A549 (cell line): ENCODE data around the gene ZSCAN29. TPM values are rescaled to one million over a fixed set of nuclear protein-coding genes. Genes with fewer than 3 reads are reported as not detected.

Experiments
- ATAC-seq, 2 experiments: fragments of 200-7000 bp in 1 of 2; fragments of >200 bp in 1 of 2; cut with Nextera tagmentation in 1 of 2; cut with Tn5 transposase in 1 of 2; 3 replicates each; pipeline versions ENCODE4 v1.8.0 to v1.9.1; 2018 to 2020; ENCODE audit warnings: mild to moderate bottlenecking in 1 of 2, moderate library complexity in 1 of 2
- CTCF ChIA-PET: fragments of 300-600 bp; sonication (Branson Sonifier 250); formaldehyde crosslinking; extraction: SDS; loops from one replicate; lab custom pipeline; 2021; ENCODE audit warnings: antibody characterized with exemption, inconsistent platforms; lab: Yijun Ruan, JAX
- POLR2A ChIA-PET: fragments of 350-600 bp; formaldehyde crosslinking; extraction: SDS; loops from one replicate; lab custom pipeline; 2021; ENCODE audit warnings: antibody characterized with exemption, inconsistent platforms; lab: Yijun Ruan, JAX
- DNase-seq, 2 experiments: peaks; one replicate each; pipeline versions ENCODE4 v3.0.0 to v3.0.0-alpha.2; 2011 to 2016; ENCODE audit warnings: low read depth in 1 of 2, low spot score in 1 of 2
- FAIRE-seq: peaks from 2 replicates; lab custom pipeline; 2011; peaks lifted over from hg19 to GRCh38; lab: Jason Lieb, UNC
- H3K27ac ChIP-seq, 2 experiments: fragments of >200 bp; sonication (Bioruptor Twin); formaldehyde crosslinking; 3 replicates each; pipeline ENCODE4 v1.5.1; 2016 to 2017
- H3K4me1 ChIP-seq: fragments of >200 bp; sonication (Bioruptor Twin); formaldehyde crosslinking; 3 replicates; pipeline ENCODE4 v1.6.1; 2016
- H3K4me2 ChIP-seq: fragments of >200 bp; sonication (Bioruptor Twin); formaldehyde crosslinking; 3 replicates; pipeline ENCODE4 v1.6.1; 2016
- H3K4me3 ChIP-seq: fragments of >200 bp; sonication (Bioruptor Twin); formaldehyde crosslinking; 3 replicates; pipeline ENCODE4 v1.5.1; 2016
- H3K9me3 ChIP-seq: fragments of >200 bp; sonication (Bioruptor Twin); formaldehyde crosslinking; 3 replicates; pipeline ENCODE4 v1.6.1; 2016
- CTCF ChIP-seq: fragments of >200 bp; sonication (Bioruptor Twin); formaldehyde crosslinking; IDR thresholded peaks from 3 replicates; pipeline ENCODE4 v1.5.1; 2016
- EHMT2 ChIP-seq: fragments of 200-600 bp; sonication (generic); IDR thresholded peaks from 2 replicates; pipeline ENCODE4 v1.6.1; 2016; ENCODE audit warnings: antibody characterized with exemption, low read depth, mild to moderate bottlenecking, moderate library complexity
- HEYL ChIP-seq: fragments of 250-450 bp; sonication (Bioruptor Pico); IDR thresholded peaks from 2 replicates; pipeline ENCODE4 v1.8.0; 2021; ENCODE audit warnings: mild to moderate bottlenecking, moderate library complexity
- HOXB13 ChIP-seq: fragments of 250-450 bp; sonication (Bioruptor Pico); IDR thresholded peaks from 2 replicates; pipeline ENCODE4 v1.5.0; 2020; ENCODE audit warnings: low read depth, mild to moderate bottlenecking, moderate library complexity
- HOXB5 ChIP-seq: fragments of 250-450 bp; sonication (Bioruptor Pico); IDR thresholded peaks from 2 replicates; pipeline ENCODE4 v1.5.0; 2020; ENCODE audit warnings: mild to moderate bottlenecking, moderate library complexity
- JUN ChIP-seq, 2 experiments: fragments of >200 bp; sonication (Bioruptor Twin); formaldehyde crosslinking; IDR thresholded peaks; 2 replicates in 1 of 2; 3 replicates in 1 of 2; pipeline ENCODE4 v1.6.1; 2016 to 2017
- KDM1A ChIP-seq: fragments of 200-600 bp; sonication (generic); IDR thresholded peaks from 2 replicates; pipeline ENCODE4 v1.6.1; 2016; ENCODE audit warnings: low read depth, mild to moderate bottlenecking
- KDM5A ChIP-seq: fragments of 200-600 bp; sonication (generic); IDR thresholded peaks from 2 replicates; pipeline ENCODE4 v1.6.1; 2016; ENCODE audit warnings: antibody characterized with exemption, mild to moderate bottlenecking
- MAFK ChIP-seq: fragments of 450-650 bp; IDR thresholded peaks from 2 replicates; pipeline ENCODE4 v1.6.1; 2014; ENCODE audit not compliant: partially characterized antibody
- PHF8 ChIP-seq: fragments of 200-600 bp; sonication (generic); IDR thresholded peaks from 2 replicates; pipeline ENCODE4 v1.6.1; 2016; ENCODE audit warnings: low read depth, mild to moderate bottlenecking, antibody characterized with exemption, moderate library complexity, borderline replicate concordance
- POLR2A ChIP-seq: IDR thresholded peaks from 2 replicates; pipeline ENCODE4 v1.6.1; 2012; ENCODE audit warnings: mild to moderate bottlenecking, low read length
- RCOR1 ChIP-seq: fragments of 150-350 bp; IDR thresholded peaks from 2 replicates; pipeline ENCODE4 v1.6.1; 2014; ENCODE audit warnings: antibody characterized with exemption, low read length, low read depth
- RNF2 ChIP-seq: fragments of 200-600 bp; sonication (generic); IDR thresholded peaks from 2 replicates; pipeline ENCODE4 v1.6.1; 2016; ENCODE audit warnings: low read depth, mild to moderate bottlenecking, antibody characterized with exemption, moderate library complexity, borderline replicate concordance
- TP53 ChIP-seq: fragments of 250-450 bp; sonication (Bioruptor Pico); IDR thresholded peaks from 2 replicates; pipeline ENCODE4 v1.5.0; 2021; ENCODE audit warnings: mild to moderate bottlenecking, moderate library complexity
- ZC3H11A ChIP-seq: fragments of 450-650 bp; IDR thresholded peaks from 2 replicates; pipeline ENCODE4 v1.6.1; 2014; ENCODE audit warnings: antibody characterized with exemption, mild to moderate bottlenecking
- ZFP36 ChIP-seq: fragments of 450-650 bp; IDR thresholded peaks from 2 replicates; pipeline ENCODE4 v1.6.1; 2014; ENCODE audit warnings: borderline replicate concordance; ENCODE audit not compliant: partially characterized antibody
- ZNF302 ChIP-seq: fragments of 250-450 bp; sonication (Bioruptor Pico); IDR thresholded peaks from 2 replicates; pipeline ENCODE4 v1.9.0; 2021; ENCODE audit warnings: inconsistent platforms, mild to moderate bottlenecking, moderate library complexity
- ZSCAN20 ChIP-seq: fragments of 250-450 bp; sonication (Bioruptor Pico); IDR thresholded peaks from 2 replicates; pipeline ENCODE4 v1.8.0; 2022; ENCODE audit warnings: mild to moderate bottlenecking, moderate library complexity
- WGBS: methylation state at CpG from one replicate; pipeline ENCODE4 v1.1.6; 2017; ENCODE audit errors: missing lambda C conversion rate; 5-methylcytosine and 5-hydroxymethylcytosine counted together
- polyA plus RNA-seq, 4 experiments: library from polyadenylated mRNA; depleted of rRNA in 3 of 4; stranded (reverse); fragments of >200 nt; fragmentation: RNase III in 1 of 4; extraction: RNeasy Plus Mini Kit Qiagen cat#74134 plus additional on column Dnase treatment in 1 of 4; gene quantifications; 2 replicates in 3 of 4; 3 replicates in 1 of 4; pipeline ENCODE4 v1.2.3, GENCODE V29; 2011 to 2017
- TF ChIP-seq, protein P1 (sequence below): IDR thresholded peaks from 2 replicates; pipeline ENCODE4 v1.6.1; 2012; ENCODE audit warnings: low read depth, borderline replicate concordance

The ZSCAN29 gene
- polyA plus RNA-seq, 2 of the 4 experiments (the other 2 are of a cell fraction): 10.7 to 14.4 TPM

DNA sequence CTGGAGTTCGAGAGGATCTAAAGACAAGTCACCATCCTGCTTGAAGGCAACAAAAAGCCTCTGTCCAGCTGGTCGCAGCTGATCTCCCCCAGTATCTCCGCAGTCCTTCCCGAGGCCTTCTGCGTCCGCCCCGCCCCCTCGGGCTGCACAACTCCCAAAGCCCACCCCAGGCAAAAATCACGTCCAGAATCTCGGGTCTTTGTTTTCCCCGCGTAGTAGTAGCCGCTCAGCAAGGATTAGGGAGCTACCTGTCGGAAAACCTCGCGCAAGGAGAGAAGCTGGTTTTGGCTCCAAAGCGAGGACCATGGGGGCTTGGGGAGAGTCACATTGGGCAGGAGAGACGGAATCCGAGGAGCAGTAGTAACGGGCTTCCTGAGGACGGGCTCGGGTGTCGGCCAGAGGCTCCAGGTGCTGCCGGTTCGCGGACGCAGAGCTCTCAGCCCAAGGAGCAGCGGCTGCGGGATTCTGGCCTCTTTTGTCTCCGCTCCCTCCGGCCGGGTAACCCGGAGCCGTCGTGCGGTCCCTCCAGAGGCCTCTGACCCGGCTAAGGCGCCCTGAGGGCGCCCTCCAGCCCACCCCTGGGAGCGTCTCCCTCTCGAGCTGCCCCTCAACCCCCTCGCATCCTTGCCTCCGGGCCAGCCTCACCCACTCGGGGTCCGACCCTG, 401 bp downstream of the ZSCAN29 start:
- peaks cover 23% of the 10 kb centered on the region for H3K9me3 ChIP-seq
- FAIRE-seq (no peak), ATAC-seq (peak; percentile 75 to 86), DNase-seq (no peak)
- peak; percentile 45; the same call in 1 of the 2 replicates for TF ChIP-seq PHF8
- TF ChIP-seq ZSCAN20 (CRISPR knock-in tag): no peak
- TF ChIP-seq RNF2: 0 out of 2 replicates have a peak, but pooled peaks have one; percentile 49
- 0 out of 5 replicates have a peak, but pooled peaks of 1 of the 2 experiments have one; percentile 59 for TF ChIP-seq JUN (IDR thresholded peaks at IDR 0.05)
- no peak for TF ChIP-seq HEYL (CRISPR knock-in tag)
- 28% methylated on average over 5 of the region's 45 CpGs for WGBS
- peak overlapping the region; percentile 92 for H3K4me2 ChIP-seq
- H3K4me1 ChIP-seq: peaks cover 12% of the 10 kb centered on the region; the same call in 2 of the 3 replicates
- ChIA-PET CTCF (interaction anchor here (0.9 to 1.3 kb wide), 3 partner anchors 9 to 11 kb away, joined by 3 to 4 read pairs (median 4); no protein-coding TSS in a partner anchor), POLR2A (interaction anchor here (0.7 kb wide), 1 partner anchor 20 kb away, joined by 3 read pairs; no protein-coding TSS in a partner anchor)
- peak overlapping the region; percentile 96 for H3K4me3 ChIP-seq
- H3K27ac ChIP-seq: peak overlapping the region; percentile 92 to 96

DNA sequence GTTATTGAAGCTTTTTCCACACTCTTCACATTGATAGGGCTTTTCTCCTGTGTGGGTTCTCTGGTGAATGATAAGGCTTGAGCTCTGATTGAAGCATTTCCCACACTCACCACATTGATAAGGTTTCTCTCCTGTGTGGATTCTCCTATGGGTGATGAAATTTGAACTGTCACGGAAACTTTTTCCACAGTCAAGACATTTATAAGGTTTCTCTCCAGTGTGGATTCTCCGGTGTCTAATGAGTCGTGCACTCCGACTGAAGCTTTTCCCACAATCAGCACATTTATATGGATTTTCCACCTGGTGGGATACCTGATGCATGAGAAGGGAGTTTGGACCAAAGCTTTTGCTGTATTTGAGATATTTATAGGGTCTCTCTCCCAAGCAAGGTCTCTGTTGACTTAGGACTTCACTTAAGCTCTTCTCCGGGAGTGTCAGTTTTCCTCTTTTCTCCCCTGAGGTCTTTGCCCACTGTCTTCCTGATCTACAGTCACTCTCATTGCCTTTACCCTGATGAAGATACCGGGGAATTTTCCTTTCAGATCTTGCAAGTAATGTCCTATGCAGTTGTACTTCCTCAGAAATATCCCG, 9.4 kb downstream of the ZSCAN29 start:
- POLR2A ChIA-PET: no interaction called here
- Histone ChIP-seq H3K4me3 (no peak overlapping the region), H3K4me1 (no peaks in the 10 kb centered on the region)
- 96% methylated on average over 7 of the region's 7 CpGs for WGBS
- DNase-seq: no peak
- peak; percentile 64 for TF ChIP-seq MAFK
- TF ChIP-seq CTCF: no peak
- TF ChIP-seq, protein P1, sequence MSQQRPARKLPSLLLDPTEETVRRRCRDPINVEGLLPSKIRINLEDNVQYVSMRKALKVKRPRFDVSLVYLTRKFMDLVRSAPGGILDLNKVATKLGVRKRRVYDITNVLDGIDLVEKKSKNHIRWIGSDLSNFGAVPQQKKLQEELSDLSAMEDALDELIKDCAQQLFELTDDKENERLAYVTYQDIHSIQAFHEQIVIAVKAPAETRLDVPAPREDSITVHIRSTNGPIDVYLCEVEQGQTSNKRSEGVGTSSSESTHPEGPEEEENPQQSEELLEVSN: no peak
- TF ChIP-seq KDM1A: peak; percentile 25; the same call in 1 of the 2 replicates
- TF ChIP-seq POLR2A: no peak
- TF ChIP-seq, all 56 proteins: peak for 2
- FAIRE-seq (no peak), ATAC-seq (no peak)
- H3K9me3 ChIP-seq: peaks cover 76% of the 10 kb centered on the region
- CTCF ChIA-PET: interaction anchor here (1.0 kb wide), 1 partner anchor 9 kb away, joined by 4 read pairs; the partner anchor contains the start of genes TUBGCP4 and ZSCAN29
- no peak overlapping the region for H3K27ac ChIP-seq
- H3K4me2 ChIP-seq: no peak overlapping the region

GRCh38 chr15:43360821-43361220, 10.0 kb downstream of the ZSCAN29 start:
- H3K4me1 ChIP-seq: no peaks in the 10 kb centered on the region
- no peak for ATAC-seq

GRCh38 chr15:43352693-43353382, 18.0 kb downstream of the ZSCAN29 start:
- no peak overlapping the region for H3K4me3 ChIP-seq
- H3K9me3 ChIP-seq: peaks cover 4% of the 10 kb centered on the region; the same call in 1 of the 3 replicates
- ATAC-seq (no peak), DNase-seq (no peak), FAIRE-seq (no peak)
- H3K27ac ChIP-seq: no peak overlapping the region
- TF ChIP-seq ZC3H11A (no peak), JUN (IDR thresholded peaks at IDR 0.05) (no peak), ZNF302 (no peak), KDM5A (no peak), ZFP36 (no peak), EHMT2 (no peak), RCOR1 (no peak), TP53 (CRISPR knock-in tag) (no peak), HOXB5 (no peak)
- ChIA-PET CTCF (interaction anchor here (1.1 to 1.5 kb wide), 3 partner anchors 11 to 67 kb away, joined by 3 to 4 read pairs (median 3); no protein-coding TSS in a partner anchor), POLR2A (no interaction called here)
- H3K4me1 ChIP-seq: no peaks in the 10 kb centered on the region
- H3K4me2 ChIP-seq: no peak overlapping the region
- WGBS: 95% methylated on average over 2 of the region's 2 CpGs

More at GRCh38 chr15:43360821-43361220, 10.0 kb downstream of the ZSCAN29 start:
- Histone ChIP-seq H3K27ac (no peak overlapping the region), H3K4me2 (no peak overlapping the region), H3K4me3 (no peak overlapping the region), H3K9me3 (peaks cover 70% of the 10 kb centered on the region)
- POLR2A ChIA-PET: interaction anchor here (0.7 kb wide), 1 partner anchor 1667 kb away, joined by 3 read pairs; no protein-coding TSS in a partner anchor
- WGBS: 89% methylated on average over 4 of the region's 4 CpGs
- FAIRE-seq (no peak), DNase-seq (no peak)
- CTCF ChIA-PET: interaction anchor here (0.6 to 1.0 kb wide), 2 partner anchors 9 to 22 kb away, joined by 4 read pairs; partner anchors contain the start of genes TUBGCP4 and ZSCAN29
- TF ChIP-seq HOXB13 (CRISPR knock-in tag) (no peak), ZNF302 (no peak)
- TF ChIP-seq, all 56 proteins: peak for 0
